Testis (tissue), 3 donors: ENCODE data around the gene NFATC1. TPM values are rescaled to one million over a fixed set of nuclear protein-coding genes. Genes with fewer than 3 reads are reported as not detected.
A peak's percentile ranks its signal among the peaks of the same experiment; 100 is the strongest.

Experiments used
- DNase-seq: peaks from one replicate; pipeline ENCODE4 v3.0.0-alpha.2; 2019
- H3K27ac ChIP-seq, 2 donors: fragments of 200-600 bp; sonication (generic); one replicate each; pipeline ENCODE4 v1.5.1; 2019
- H3K27me3 ChIP-seq: fragments of 200-600 bp; sonication (generic); one replicate; pipeline ENCODE4 v1.5.1; 2019
- H3K36me3 ChIP-seq: fragments of 200-600 bp; sonication (generic); one replicate; pipeline ENCODE4 v1.5.1; 2017; ENCODE audit warnings: low read depth; ENCODE audit errors: missing control alignments
- H3K4me1 ChIP-seq: fragments of 200-600 bp; sonication (generic); one replicate; pipeline ENCODE4 v1.5.1; 2019
- H3K4me3 ChIP-seq, 2 donors: fragments of 200-600 bp; sonication (generic); one replicate each; pipeline ENCODE4 v1.5.1; 2017 to 2019
- H3K9me3 ChIP-seq: fragments of 200-600 bp; sonication (generic); one replicate; pipeline ENCODE4 v1.5.1; 2017
- POLR2A ChIP-seq: fragments of 450-650 bp; IDR thresholded peaks from one replicate; pipeline ENCODE4 v1.6.1; 2017; ENCODE audit warnings: antibody characterized with exemption, mild to moderate bottlenecking, moderate library complexity
- WGBS, 2 donors: methylation state at CpG; one replicate each; pipeline ENCODE4 v1.1.5; 2018; 5-methylcytosine and 5-hydroxymethylcytosine counted together
- intact Hi-C: fragments of 100-400 bp; cut with DNase I; formaldehyde crosslinking; loops from one replicate; pipeline ENCODE4 v1.15.1; 2023; ENCODE audit warnings: low total_unique reads
- polyA plus RNA-seq: library from polyadenylated mRNA; stranded (reverse); fragments of 350-450 nt; fragmentation: Illumina TruSeq; extraction: RNeasy Lipid Tissue Mini Kit (QIAGEN cat#74804); gene quantifications from one replicate; pipeline ENCODE4 v1.2.3, GENCODE V29; 2014; ENCODE audit warnings: low read depth, low replicate concordance; ENCODE audit not compliant: insufficient read depth
- total RNA-seq, 2 donors: library from RNA; depleted of rRNA; stranded (reverse); fragments of >200 nt; gene quantifications; one replicate each; pipeline ENCODE4 v1.2.3, GENCODE V29; 2016
- TF ChIP-seq, protein P1 (sequence below), 3 experiments: fragments of 450-650 bp in 2 of 3; fragments of 200-600 bp in 1 of 3; sonication (generic) in 1 of 3; IDR thresholded peaks; one replicate each; pipeline ENCODE4 v1.5.1; 2016 to 2019; ENCODE audit warnings: antibody characterized with exemption in 3 of 3, mild to moderate bottlenecking in 2 of 3, moderate library complexity in 1 of 3

NFATC1 gene
- total and polyA plus RNA-seq, 3 donors from 2014 or later, result 22.2 to 28.1 (median 27.5) TPM

- WGBS, 2 donors, result 96 to 97% methylated on average over 20 of the region's 20 CpGs
- H3K36me3 ChIP-seq, result no peaks in the 10 kb centered on the region
- intact Hi-C loops, result no loop called here
- no peak overlapping the region for H3K4me3 ChIP-seq
- H3K4me1 ChIP-seq, result no peaks in the 10 kb centered on the region
- DNase-seq, result peak; percentile 9
- TF ChIP-seq, protein P1, sequence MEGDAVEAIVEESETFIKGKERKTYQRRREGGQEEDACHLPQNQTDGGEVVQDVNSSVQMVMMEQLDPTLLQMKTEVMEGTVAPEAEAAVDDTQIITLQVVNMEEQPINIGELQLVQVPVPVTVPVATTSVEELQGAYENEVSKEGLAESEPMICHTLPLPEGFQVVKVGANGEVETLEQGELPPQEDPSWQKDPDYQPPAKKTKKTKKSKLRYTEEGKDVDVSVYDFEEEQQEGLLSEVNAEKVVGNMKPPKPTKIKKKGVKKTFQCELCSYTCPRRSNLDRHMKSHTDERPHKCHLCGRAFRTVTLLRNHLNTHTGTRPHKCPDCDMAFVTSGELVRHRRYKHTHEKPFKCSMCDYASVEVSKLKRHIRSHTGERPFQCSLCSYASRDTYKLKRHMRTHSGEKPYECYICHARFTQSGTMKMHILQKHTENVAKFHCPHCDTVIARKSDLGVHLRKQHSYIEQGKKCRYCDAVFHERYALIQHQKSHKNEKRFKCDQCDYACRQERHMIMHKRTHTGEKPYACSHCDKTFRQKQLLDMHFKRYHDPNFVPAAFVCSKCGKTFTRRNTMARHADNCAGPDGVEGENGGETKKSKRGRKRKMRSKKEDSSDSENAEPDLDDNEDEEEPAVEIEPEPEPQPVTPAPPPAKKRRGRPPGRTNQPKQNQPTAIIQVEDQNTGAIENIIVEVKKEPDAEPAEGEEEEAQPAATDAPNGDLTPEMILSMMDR (IDR thresholded peaks at IDR 0.05), result no peak
- no peak for TF ChIP-seq POLR2A
- H3K9me3 ChIP-seq, result no peaks in the 10 kb centered on the region
- no peak overlapping the region for H3K27ac ChIP-seq
- H3K27me3 ChIP-seq, result no peaks in the 10 kb centered on the region
Measured at GRCh38 chr18:79516441-79516931, 120.8 kb downstream of the NFATC1 start.

GRCh38 chr18:79517341-79517740 is 121.6 kb downstream of the NFATC1 start:
- no peak overlapping the region for H3K27ac ChIP-seq
- peak; percentile 8 for DNase-seq
- no peaks in the 10 kb centered on the region for H3K27me3 ChIP-seq
- no peaks in the 10 kb centered on the region for H3K9me3 ChIP-seq
- no peaks in the 10 kb centered on the region for H3K4me1 ChIP-seq
- no peaks in the 10 kb centered on the region for H3K36me3 ChIP-seq
- 71 to 80% methylated on average over 13 of the region's 13 CpGs for WGBS, 2 donors
- TF ChIP-seq, protein P1 (IDR thresholded peaks at IDR 0.05), result no peak
- no peak for TF ChIP-seq POLR2A
- H3K4me3 ChIP-seq, result no peak overlapping the region
- intact Hi-C loops, result no loop called here

GRCh38 chr18:79518028-79518682 is 122.4 kb downstream of the NFATC1 start:
- intact Hi-C loops, result no loop called here
- no peak for TF ChIP-seq POLR2A
- TF ChIP-seq, protein P1 (IDR thresholded peaks at IDR 0.05), result no peak
- H3K4me1 ChIP-seq, result no peaks in the 10 kb centered on the region
- peak; percentile 7 for DNase-seq
- no peaks in the 10 kb centered on the region for H3K9me3 ChIP-seq
- no peak overlapping the region for H3K4me3 ChIP-seq
- H3K36me3 ChIP-seq, result no peaks in the 10 kb centered on the region
- WGBS, 2 donors, result 97% methylated on average over 22 of the region's 22 CpGs
- no peak overlapping the region for H3K27ac ChIP-seq
- no peaks in the 10 kb centered on the region for H3K27me3 ChIP-seq

- H3K27me3 ChIP-seq, result no peaks in the 10 kb centered on the region
- H3K36me3 ChIP-seq, result no peaks in the 10 kb centered on the region
- intact Hi-C loops, result no loop called here
- 94 to 98% methylated on average over 8 to 14 of the region's 14 CpGs for WGBS, 2 donors
- DNase-seq, result peak; percentile 9
- no peaks in the 10 kb centered on the region for H3K9me3 ChIP-seq
- no peak overlapping the region for H3K4me3 ChIP-seq
- no peak overlapping the region for H3K27ac ChIP-seq
- TF ChIP-seq POLR2A, result no peak
- TF ChIP-seq, protein P1 (IDR thresholded peaks at IDR 0.05), result no peak
- no peaks in the 10 kb centered on the region for H3K4me1 ChIP-seq
Measured at GRCh38 chr18:79518683-79519128, 123.0 kb downstream of the NFATC1 start.
